NB4 (cell line): Measurements from ENCODE around the gene DAGLA.
"Not testable (repeated sequence)": the region's sequence is repeated elsewhere in the genome, so short reads cannot be mapped to it uniquely, and the experiment has no call there.

Experiments used
- DNase-seq: peaks from one replicate; pipeline ENCODE4 v3.0.0; 2010; ENCODE audit warnings: low read depth
- H3K4me3 ChIP-seq: one replicate; pipeline ENCODE4 v1.5.1; 2011; ENCODE audit warnings: mild to moderate bottlenecking, low read depth, low read length, moderate library complexity
- CTCF ChIP-seq: IDR thresholded peaks from one replicate; pipeline ENCODE4 v1.5.1; 2012; ENCODE audit warnings: low read depth, low read length
- MAX ChIP-seq: IDR thresholded peaks from 2 replicates; pipeline ENCODE4 v1.6.1; 2011; ENCODE audit warnings: low read depth, low read length
- MYC ChIP-seq: IDR thresholded peaks from 2 replicates; pipeline ENCODE4 v1.6.1; 2011; ENCODE audit warnings: low read depth, low read length
- POLR2A ChIP-seq: IDR thresholded peaks from 2 replicates; pipeline ENCODE4 v1.6.1; 2011; ENCODE audit warnings: mild to moderate bottlenecking; ENCODE audit not compliant: insufficient read length; ENCODE audit errors: extremely low read depth

The DAGLA gene

GRCh38 chr11:61657566-61658290 lies 22.5 kb upstream of the DAGLA start:
- TF ChIP-seq MAX: no peak
- no peak for TF ChIP-seq CTCF
- TF ChIP-seq MYC: no peak
- no peak for TF ChIP-seq POLR2A
- H3K4me3 ChIP-seq: no peak overlapping the region
- DNase-seq: no peak

- TF ChIP-seq MYC (no peak), POLR2A (no peak), CTCF (peak; percentile 24)
- no peak for DNase-seq
- H3K4me3 ChIP-seq: no peak overlapping the region
These were observed 20.6 kb upstream of the DAGLA start for GRCh38 chr11:61659413-61660196.

GRCh38 chr11:61660997-61661396 lies 19.2 kb upstream of the DAGLA start:
- H3K4me3 ChIP-seq: not testable (repeated sequence)
- peak; percentile 37 for DNase-seq
- TF ChIP-seq CTCF: peak; percentile 37
- peak; percentile 35; the same call in 1 of the 2 replicates for TF ChIP-seq MAX

- H3K4me3 ChIP-seq: no peak overlapping the region
- TF ChIP-seq MAX (no peak), POLR2A (no peak), MYC (no peak), CTCF (no peak)
- DNase-seq: no peak
These were observed 13.4 kb upstream of the DAGLA start for GRCh38 chr11:61666684-61667297.

GRCh38 chr11:61667684-61668305 lies 12.4 kb upstream of the DAGLA start:
- H3K4me3 ChIP-seq: no peak overlapping the region
- DNase-seq: no peak
- TF ChIP-seq MYC (no peak), CTCF (no peak), POLR2A (no peak), MAX (no peak)
